ENCODE data around the gene PEPD. TPM values are rescaled to one million over a fixed set of nuclear protein-coding genes. Genes with fewer than 3 reads are reported as not detected.

PEPD gene
- total RNA-seq, 4 donors from 2014 or later, result 58.9 to 81.0 (median 70.7) TPM

GRCh38 chr19:33456076-33456844, 65.3 kb downstream of the PEPD start:
- TF ChIP-seq POLR2A (IDR thresholded peaks at IDR 0.05) (no peak), CTCF (IDR thresholded peaks at IDR 0.05) (no peak)
- no peak overlapping the region for H3K4me3 ChIP-seq (ENCODE audit: low read depth, poor library complexity, severe bottlenecking)
- intact Hi-C loops (cut with DNase I; ENCODE audit: low total_unique reads), result no loop called here
- peak in 1 of 2 donors; percentile 68 for DNase-seq (ENCODE audit: low spot score in 2 of 2)
- WGBS, 2 donors, result 88 to 91% methylated on average over 11 of the region's 11 CpGs

- WGBS, 2 donors, result 88 to 91% methylated on average over 3 of the region's 3 CpGs
- TF ChIP-seq POLR2A (IDR thresholded peaks at IDR 0.05), result no peak
- TF ChIP-seq CTCF (IDR thresholded peaks at IDR 0.05), result no peak
- no peak for DNase-seq (ENCODE audit: low spot score in 2 of 2)
- intact Hi-C loops (cut with DNase I; ENCODE audit: low total_unique reads), result no loop called here
- H3K4me3 ChIP-seq (ENCODE audit: low read depth, poor library complexity, severe bottlenecking), result no peak overlapping the region
These were observed 68.3 kb downstream of the PEPD start for GRCh38 chr19:33453265-33453664.

- H3K4me3 ChIP-seq (ENCODE audit: low read depth, poor library complexity, severe bottlenecking), result no peak overlapping the region
- DNase-seq (ENCODE audit: low spot score in 2 of 2), result no peak
- TF ChIP-seq POLR2A (IDR thresholded peaks at IDR 0.05) (no peak), CTCF (IDR thresholded peaks at IDR 0.05) (no peak)
- 95 to 96% methylated on average over 7 of the region's 7 CpGs for WGBS, 2 donors
- intact Hi-C loops (cut with DNase I; ENCODE audit: low total_unique reads), result no loop called here
These were observed 70.9 kb downstream of the PEPD start for GRCh38 chr19:33450689-33451088.

- intact Hi-C loops (cut with DNase I; ENCODE audit: low total_unique reads), result no loop called here
- no peak overlapping the region for H3K4me3 ChIP-seq (ENCODE audit: low read depth, poor library complexity, severe bottlenecking)
- no peak for DNase-seq (ENCODE audit: low spot score in 2 of 2)
- 76 to 88% methylated on average over 5 to 6 of the region's 6 CpGs for WGBS, 2 donors
- TF ChIP-seq POLR2A (IDR thresholded peaks at IDR 0.05) (no peak), CTCF (IDR thresholded peaks at IDR 0.05) (no peak)
These were observed 71.8 kb downstream of the PEPD start for GRCh38 chr19:33449799-33450198.

DNA sequence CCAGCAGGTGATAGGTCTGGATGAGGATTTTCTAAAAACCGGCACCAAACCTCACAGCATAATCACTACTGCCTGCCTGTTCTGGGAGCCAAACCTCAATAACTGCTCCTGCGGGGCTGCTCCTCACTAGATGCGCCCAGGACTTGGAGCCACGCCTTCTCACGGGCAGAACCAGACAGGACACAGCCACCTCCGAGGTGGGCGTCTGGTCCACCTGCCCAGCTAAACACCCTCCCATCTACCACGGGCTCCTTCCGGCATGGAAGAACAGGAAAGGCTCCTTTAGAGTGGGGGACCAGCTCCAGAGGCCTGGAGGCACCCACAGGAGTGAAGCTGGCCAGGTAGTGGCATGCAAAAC, 73.5 kb downstream of the PEPD start:
- DNase-seq (ENCODE audit: low spot score in 2 of 2), result no peak
- TF ChIP-seq CTCF (IDR thresholded peaks at IDR 0.05) (no peak), POLR2A (IDR thresholded peaks at IDR 0.05) (no peak)
- H3K4me3 ChIP-seq (ENCODE audit: low read depth, poor library complexity, severe bottlenecking), result no peak overlapping the region
- intact Hi-C loops (cut with DNase I; ENCODE audit: low total_unique reads), result no loop called here
- WGBS, 2 donors, result 57 to 84% methylated on average over 9 of the region's 9 CpGs
